ENCODE measurements around the gene WASF2.
A peak's percentile ranks its signal among the peaks of the same experiment; 100 is the strongest.
"Not testable (repeated sequence)": the region's sequence is repeated elsewhere in the genome, so short reads cannot be mapped to it uniquely, and the experiment has no call there.

Gene WASF2

DNA sequence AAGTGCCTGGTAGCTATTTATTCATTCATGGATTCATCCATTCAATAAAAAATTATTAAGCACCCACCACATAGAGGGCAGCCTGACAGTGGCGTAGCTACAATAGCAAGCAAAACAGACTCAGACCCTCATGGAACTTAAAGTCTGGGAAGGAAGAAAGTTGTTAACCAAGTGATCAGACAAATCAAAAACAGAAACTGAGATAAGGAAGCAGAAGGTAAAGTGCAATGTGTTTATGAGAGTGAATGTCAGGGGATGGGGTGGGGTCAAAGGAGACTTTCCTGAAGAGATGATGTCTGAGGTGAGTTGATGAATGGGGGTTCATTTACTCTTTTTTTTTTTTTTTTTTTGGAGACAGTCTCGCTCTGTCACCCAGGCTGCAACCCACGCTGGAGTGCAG, 2.8 kb upstream of the WASF2 start:
- DNase-seq, result no peak

DNA sequence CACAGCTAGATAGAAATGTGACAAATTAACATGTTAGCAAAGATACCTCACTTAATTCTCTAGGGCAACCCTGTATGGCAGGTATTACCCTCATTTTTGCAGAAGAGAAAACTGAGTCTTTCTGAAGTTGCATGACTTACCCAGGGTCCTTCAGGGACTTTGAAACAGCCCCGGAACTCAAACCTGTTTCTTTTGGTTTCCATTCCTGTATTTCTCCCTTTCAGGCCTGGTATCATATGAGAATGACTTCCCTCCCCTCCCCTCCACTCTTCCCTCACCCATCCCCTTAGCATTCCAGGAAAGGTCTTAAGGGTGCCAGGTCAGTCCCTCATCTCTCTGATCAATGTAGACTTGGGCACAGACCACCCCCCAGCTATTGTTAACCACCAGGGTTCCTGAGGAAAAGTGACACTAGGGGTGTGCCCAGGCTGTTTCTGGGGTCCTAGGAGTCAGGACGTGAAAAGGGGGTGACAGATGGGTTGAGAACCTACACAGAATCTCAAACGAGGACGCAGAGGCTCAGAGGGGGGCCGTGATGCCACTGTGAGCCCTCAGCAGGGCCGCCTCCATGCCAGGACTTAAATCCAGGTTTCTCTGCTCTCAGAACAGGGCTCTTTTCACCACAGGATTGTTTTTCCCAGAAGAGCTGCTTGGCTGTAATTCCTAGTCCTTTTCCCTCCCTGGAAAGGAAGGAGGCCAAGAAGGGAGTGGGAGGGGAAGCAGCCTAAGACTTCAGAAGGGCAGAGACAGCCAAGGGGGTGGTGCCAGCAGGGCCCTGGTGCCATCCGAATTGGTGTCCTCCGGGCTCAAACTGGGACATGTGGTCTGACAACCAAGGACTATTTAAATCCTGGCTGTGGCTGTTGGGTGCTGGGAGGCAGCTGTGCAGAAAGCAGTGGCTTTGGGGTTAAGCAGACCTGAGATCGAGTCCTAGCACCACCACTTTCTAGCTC, 2.1 kb upstream of the WASF2 start:
- no peak for DNase-seq

DNA sequence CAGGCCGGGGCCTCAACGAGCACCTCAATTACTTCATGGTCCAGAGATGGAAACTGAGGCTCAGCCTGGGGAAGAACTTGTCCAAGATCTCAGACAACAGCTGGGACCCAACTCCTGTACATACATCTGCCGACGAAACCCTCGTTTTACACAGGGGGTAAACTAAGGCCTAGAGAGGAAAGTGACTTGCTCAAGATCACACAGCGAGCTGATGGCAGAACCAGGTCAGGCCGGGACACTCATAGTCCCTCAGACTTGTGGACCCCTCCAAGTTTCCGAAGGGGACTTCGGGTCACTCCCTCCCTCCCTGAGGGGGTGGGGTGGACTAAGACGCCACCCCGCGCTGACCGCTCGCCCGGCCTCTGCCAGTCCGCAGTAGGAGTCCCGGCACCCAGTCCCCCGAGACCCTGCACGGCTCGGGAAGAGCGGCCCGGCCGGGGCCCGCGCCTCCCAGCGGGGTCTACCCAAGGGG, 430 bp downstream of the WASF2 start:
- peak; percentile 37 for DNase-seq

DNA sequence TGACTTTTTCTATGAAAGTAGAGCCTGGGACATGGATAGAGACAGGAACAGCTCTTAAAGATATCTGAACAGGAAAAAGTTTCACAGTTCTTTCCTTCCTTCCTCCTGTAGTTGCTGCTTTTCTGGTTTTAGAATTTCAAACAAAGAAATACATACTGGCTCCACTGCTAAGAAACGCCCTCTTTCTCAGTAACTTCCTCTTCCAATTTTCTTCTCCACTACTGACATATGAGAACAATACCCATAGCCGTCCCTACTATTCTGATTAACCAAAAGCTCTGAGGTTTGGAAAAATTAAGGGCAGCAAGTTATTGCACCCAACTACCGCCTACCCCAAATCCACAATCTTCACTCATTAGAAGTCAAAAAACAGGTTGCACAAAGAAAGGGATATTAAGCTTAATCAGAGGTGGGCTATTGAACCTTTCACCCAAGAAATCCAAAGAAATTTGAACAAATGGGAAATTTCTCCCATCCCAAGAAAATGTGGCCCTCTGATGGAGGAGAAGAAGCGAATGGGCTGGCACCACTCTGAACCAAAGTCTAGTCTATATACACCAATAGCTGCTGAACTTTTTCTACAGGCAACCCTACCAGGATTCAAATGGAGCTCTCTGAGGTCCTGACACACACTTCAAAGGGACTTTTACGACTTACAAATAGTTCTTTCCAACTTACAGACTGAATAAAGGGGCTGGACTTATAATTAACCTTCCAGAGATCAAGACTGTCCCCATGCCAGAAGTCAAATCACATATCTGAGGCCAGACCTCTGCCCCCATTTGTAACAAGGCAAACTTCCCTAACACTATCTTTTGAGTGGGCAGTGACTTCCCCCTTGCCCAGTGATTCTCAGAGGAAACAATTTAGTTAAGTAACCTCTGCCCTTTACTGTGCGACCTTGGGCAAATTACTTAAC, 1.7 kb downstream of the WASF2 start:
- peak; percentile 19 for DNase-seq

DNA sequence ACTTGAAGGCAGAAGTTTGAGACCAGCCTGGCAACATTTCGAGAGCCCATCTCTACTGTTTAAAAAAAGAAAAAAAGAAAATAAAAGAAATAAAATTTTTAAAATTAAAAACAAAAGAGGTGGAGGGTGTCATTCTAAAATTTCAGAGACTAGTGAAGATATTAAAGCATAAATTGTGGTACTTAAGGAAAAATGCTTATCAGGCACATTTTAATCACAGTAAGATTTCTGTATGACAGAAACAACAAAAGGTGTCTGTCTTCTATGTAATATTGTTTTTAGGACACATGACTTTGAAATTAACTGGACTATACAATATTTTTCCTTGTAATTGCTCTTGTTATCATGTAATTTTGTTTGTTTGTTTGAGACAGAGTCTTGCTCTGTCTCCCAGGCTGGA, 4.6 kb downstream of the WASF2 start:
- DNase-seq, result no peak

DNA sequence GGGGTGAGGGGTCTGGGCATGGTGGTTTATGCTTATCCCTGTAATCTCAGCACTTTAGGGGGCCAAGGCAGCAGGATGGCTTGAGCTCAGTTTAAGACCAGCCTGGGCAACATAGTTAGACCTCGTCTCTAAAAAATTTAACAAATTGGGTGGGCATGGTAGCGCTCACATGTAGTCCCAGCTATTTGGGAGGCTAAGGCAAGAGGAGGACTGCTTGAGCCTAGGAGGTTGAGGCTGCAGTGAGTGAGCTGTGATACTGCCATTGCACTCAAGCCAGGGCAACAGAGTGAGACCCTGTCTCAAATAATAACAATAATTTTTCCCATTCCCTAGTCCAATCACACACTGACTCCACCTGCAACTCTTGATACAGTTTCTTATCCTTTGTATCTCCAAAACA, 6.3 kb downstream of the WASF2 start:
- no peak for DNase-seq

DNA sequence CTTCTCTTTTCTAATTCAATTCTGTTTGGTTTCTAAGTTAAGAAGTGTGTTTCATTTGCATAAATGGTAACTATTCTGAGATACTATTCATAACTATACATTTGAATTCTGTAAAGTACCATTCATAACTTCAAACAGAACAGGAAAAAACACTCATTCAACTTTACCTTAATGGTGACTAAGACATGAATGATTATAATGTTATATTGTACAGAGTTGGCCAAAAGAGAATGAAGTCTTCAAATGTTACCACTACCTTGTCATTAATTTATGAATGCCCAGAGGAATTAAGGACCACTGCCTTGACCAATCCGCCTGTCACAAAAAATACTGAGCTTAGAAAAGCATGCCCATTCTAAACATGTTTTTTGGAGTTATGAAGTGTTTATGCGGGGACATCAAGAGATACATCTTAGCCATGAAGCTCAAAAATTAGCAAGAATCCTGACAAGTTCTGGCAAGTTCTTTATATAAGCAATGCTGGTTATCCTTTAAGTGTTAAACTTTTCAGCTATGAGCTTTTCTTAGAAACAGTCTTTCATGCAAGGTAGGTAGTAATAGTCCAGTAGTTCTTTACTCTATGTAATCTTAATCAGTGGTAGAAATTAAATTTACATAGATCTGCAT, 7.9 kb downstream of the WASF2 start:
- DNase-seq, result no peak

DNA sequence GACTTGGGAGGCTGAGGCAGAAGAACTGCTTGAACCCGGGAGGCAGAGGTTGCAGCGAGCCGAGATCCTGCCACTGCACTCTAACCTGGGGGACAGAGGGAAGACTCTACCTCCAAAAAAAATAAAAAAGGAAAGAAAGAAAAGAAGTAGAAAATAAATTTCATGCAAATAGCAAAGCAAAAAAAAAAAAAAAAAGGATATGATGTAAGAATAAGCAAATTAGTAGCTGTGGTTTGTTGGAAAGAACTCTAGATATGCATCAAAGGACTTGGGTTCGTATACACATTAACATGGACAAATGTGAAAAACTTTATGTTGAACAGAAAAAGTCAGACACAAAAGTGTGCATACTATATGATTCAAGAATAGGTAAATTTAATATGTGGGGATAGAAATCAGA, 11.9 kb downstream of the WASF2 start:
- DNase-seq, result no peak

DNA sequence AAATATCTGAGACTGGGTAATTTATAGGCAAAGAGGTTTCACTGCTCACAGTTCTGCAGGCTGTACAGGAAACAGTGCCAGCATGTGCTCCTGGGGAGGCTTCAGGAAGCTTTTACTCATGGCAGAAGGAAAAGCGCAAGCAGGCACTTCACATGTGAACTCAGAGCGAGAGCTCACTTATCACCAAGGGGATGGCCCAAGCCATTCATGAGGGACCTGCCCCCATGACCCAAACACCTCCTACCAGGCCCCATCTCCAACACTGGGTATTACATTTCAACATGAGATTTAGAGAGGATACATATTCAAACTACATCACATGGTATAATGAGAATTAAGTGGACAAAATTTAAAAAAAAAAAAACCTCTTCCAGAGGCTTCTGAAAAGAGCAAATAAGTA, 13.7 kb downstream of the WASF2 start:
- no peak for DNase-seq

DNA sequence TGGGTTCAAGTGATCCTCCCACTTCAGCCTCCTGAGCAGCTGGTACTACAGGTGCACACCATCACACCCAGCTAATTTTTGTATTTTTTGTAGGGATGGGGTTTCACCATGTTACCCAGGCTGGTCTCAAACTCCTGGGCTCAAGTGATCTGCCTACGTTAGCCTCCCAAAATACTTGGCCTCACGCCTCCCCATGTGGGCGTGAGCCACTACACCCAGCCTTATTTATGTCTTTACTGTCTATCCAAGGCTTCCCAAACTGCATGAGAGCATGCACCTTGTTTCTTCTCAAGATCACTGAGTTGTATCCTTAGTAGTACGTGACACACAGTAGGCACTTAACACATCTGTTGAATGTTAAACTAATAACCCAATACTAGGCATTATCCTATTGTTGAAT, 14.2 kb downstream of the WASF2 start:
- DNase-seq, result no peak

DNA sequence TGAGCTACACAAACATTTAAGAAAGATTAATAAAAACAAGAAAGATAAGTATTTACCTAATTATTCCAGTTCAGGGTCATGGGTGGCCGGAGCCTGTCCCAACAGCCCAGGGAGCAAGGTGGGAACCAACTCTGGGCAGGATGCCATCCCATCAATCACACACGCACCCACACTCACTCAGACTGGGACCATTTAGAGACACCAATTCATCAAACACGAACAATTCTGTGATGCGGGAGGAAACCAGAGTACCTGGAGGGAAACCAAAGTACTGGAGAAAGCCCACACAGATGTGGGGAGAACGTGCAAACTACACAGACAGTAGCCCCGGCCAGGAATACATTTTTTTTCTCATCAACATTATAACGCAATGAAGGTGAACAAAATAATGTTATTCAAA, 16.2 kb downstream of the WASF2 start:
- DNase-seq, result no peak

DNA sequence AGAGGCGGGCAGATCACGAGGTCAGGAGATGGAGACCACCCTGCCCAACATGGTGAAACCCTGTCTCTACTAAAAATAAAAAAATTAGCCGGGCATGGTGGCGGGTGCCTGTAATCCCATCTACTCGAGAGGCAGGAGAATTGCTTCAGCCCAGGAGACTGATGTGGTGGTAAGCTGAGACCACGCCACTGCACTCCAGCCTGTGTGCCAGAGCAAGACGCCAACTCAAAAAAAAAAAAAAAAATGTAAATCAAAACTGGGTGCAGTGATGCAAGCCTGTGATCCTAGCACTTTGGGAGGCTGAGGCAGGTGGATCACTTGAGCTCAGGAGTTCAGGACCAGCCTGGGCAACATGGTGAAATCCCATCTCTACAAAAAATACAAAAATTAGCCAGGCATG, 17.9 kb downstream of the WASF2 start:
- DNase-seq, result not testable (repeated sequence)

DNA sequence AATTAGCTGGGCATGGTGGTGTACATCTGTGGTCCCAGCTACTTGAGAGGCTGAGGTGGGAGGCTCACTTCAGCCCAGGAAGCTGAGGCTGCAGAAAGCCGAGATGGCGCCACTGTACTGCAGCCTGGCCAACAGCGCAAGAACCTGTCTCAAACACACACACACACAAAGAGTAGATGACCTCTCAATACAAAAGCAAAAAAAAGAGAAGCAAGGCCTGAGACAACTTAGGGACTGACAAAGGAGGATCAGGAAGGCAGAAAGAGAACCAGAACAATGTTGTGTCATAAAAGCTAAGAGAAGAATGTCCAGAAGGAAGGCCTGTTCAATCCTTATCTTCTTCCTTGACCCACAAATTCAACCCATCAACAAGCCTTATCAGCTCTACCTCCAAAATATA, 18.5 kb downstream of the WASF2 start:
- DNase-seq, result no peak

DNA sequence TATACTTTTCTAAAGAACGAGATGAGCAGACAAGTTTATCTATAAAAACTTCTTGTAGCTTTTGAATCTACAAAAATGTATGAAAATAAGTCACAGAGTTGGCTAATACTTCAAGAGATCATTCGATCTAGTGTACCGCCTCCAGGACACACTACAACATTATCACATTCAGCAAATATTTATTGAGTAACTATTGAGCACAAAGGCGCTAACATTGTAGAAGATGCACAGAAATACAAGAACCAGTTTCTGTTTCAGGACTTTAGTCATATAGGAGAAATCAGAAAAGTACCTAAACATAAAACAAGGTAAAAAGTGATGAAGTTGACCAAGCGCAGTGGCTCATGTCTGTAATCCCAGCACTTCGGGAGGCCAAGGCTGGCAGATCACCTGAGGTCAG, 20.6 kb downstream of the WASF2 start:
- DNase-seq, result no peak

DNA sequence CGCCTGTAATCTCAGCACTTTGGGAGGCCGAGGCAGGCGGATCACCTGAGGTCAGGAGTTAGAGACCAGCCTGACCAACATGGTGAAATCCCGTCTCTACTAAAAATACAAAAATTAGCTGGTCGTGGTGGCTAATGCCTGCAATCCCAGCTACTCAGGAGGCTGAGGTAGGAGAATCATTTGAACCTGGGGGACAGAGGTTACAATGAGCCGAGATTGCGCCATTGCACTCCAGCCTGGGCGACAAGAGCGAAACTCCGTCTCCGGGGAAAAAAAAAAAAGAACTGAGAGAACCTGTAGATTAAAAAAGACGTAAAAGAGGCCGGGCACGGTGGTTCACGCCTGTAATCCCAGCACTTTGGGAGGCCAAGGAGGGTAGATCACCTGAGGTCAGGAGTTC, 21.6 kb downstream of the WASF2 start:
- not testable (repeated sequence) for DNase-seq

DNA sequence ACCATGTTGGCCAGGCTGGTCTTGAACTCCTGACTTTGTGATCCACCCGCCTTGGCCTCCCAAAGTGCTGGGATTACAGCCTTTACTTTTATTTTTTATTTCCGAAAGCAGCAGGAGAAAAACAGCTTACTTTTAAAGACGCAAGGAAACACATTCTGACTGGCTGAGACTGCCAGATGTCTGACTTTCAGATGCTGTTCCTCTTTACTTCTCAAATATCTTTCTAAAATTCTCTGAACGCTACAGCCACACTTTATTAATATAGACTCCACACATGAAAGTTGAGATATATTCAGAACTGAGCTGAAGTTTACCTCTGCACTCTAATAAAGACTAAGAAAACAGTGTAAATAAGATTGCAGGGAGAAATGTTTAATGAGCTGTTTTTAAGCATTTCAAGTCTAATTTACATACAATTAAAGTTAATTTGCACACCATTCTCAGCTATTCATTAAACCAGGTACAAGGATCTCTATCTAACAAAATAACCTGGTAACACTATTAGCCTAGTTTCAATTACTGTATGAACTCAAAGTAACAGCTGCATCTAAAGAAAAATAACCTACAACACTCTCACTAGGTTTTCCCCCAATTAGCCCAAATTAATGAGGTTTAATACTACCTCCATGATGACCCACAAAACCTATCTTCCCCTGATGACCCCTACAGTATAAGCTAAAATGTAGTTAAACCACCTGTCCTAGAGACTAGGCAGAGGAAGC, 24.9 kb downstream of the WASF2 start:
- no peak for DNase-seq

DNA sequence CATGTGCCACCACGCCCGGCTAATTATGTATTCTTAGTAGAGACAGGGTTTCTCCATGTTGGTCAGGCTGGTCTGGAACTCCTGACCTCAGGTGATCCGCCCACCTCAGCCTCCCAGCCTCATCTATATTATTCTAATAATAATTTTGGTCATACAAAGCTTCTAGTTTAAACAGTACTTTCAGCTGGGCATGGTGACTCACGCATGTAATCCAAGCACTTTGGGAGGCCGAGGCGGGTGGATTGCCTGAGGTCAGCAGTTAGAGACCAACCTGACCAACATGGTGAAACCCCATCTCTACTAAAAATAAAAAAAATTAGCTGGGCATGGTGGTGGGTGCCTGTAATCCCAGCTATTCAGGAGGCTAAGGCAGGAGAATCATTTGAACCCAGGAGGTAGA, 26.1 kb downstream of the WASF2 start:
- not testable (repeated sequence) for DNase-seq

DNA sequence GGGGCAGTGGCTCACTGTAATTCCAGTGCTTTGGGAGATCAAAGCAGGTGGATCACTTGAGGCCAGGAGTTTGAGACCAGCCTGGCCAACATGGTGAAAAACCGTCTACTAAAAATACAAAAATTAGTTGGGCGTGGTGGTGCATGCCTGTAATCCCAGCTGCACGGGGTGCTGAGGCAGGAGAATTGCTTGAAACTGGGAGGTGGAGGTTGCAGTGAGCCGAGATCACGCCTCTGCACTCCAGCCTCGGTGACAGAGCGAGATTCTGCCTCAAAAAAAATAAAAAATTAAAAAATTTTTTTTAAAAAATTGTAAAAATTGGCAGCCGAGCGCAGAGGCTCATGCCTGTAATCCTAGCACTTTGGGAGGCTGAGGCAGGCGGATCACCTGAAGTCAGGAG, 31.4 kb downstream of the WASF2 start:
- not testable (repeated sequence) for DNase-seq

DNA sequence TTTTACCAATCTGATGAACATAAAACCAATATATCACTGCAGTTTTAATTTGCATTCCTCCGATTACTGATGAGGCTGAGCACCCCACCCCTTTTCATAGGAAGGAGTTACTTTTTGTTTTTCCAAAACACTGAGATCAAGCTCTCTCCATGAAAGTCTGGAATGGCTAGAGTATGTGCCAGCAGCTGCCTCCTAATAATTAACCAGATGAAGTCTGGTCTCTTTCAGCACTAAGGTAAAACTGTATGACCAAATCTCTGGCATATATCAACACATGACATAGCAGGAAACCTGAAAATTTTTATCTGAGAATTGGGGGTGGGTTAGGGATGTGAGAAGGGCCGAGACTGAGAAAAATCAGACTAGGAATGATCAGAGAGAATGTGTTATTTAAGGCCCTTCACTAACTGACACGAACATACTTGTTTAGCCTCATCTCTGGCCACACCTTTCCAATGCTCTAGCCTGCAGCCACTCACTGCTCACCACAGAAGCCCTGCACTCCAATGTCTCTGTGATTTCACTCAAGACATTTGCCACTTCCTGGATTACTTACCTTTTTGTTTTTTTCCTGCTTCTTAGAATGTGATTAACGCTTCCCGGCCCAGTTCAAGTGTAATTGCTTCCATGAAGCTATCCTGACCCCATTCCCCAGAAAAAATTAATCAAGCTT, 34.7 kb downstream of the WASF2 start:
- DNase-seq, result no peak

DNA sequence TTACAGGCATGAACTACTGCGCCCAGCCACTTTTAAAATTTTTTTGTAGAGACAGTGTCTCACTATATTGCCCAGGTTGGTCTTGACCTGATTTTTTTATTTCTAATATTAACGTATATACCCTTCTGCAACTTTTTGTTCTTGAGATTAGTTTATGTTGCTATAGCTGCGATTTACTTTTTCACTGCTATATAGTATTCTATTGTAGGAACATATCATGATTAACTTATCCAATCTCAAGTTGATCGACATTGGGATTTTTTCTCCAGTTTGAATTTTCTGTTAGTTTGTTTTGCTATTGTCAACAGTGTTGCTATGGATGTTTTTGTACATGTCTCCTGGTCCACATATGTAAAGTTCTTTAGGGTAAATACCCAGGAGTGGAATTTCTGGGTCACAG, 35.4 kb downstream of the WASF2 start:
- DNase-seq, result no peak

DNA sequence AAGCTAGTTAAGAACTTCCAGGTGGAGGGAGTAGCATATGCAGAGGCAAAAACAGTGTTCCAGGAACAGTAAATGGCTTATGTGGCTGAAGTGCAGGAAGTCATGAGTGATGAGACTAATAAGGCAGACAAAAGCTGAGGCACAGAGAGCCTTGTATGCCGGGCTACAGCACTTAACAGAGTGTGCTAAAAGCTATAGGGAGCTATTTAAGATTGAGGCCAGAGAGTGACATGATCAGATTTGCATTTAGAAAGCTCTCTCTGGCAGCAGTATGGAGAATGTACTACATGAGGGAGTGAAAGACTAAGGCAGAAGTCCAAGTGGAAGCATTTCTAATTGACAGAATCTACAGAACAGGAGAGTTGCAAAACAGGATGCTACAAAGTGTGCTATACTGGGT, 38.6 kb downstream of the WASF2 start:
- no peak for DNase-seq

DNA sequence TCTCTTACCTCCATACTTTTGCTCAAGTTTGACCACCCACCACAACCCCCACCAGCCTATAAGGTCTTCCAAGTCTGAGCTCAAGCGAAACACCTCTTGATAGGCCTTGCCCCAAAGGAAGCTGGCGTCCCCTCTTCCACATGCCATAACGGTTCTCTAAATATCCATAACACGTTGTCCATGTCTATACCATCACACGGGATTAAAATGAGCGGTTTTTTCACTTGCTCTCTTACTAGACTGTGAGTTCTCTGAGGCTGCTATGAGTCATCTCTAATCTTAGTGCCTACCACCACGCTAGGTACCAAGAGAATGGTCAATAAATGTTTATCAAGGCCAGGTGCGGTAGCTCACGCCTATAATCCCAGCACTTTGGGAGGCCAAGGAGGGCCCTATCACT, 41.0 kb downstream of the WASF2 start:
- DNase-seq, result no peak
